Esophagus muscularis mucosa (tissue), 4 donors: Measurements from ENCODE around the gene CRYAB.

ENCODE experiments used
- CTCF ChIP-seq, 3 experiments: fragments of 200-600 bp in 2 of 3; fragments of 450-650 bp in 1 of 3; sonication (generic) in 2 of 3; IDR thresholded peaks; one replicate each; pipeline ENCODE4 v1.5.1; 2017 to 2019; ENCODE audit warnings: antibody characterized with exemption in 3 of 3, mild to moderate bottlenecking in 2 of 3, moderate library complexity in 1 of 3
- EP300 ChIP-seq: sonication (generic); formaldehyde crosslinking; IDR thresholded peaks from one replicate; pipeline ENCODE4 v1.6.1; 2017; ENCODE audit warnings: antibody characterized with exemption
- POLR2A ChIP-seq: fragments of 450-650 bp; IDR thresholded peaks from one replicate; pipeline ENCODE4 v1.6.1; 2017; ENCODE audit warnings: antibody characterized with exemption, moderate library complexity, mild to moderate bottlenecking, low read depth
- POLR2AphosphoS5 ChIP-seq, 2 donors: sonication (generic); formaldehyde crosslinking; IDR thresholded peaks; one replicate each; pipeline ENCODE4 v1.6.1; 2017; ENCODE audit warnings: antibody characterized with exemption in 2 of 2

DNA sequence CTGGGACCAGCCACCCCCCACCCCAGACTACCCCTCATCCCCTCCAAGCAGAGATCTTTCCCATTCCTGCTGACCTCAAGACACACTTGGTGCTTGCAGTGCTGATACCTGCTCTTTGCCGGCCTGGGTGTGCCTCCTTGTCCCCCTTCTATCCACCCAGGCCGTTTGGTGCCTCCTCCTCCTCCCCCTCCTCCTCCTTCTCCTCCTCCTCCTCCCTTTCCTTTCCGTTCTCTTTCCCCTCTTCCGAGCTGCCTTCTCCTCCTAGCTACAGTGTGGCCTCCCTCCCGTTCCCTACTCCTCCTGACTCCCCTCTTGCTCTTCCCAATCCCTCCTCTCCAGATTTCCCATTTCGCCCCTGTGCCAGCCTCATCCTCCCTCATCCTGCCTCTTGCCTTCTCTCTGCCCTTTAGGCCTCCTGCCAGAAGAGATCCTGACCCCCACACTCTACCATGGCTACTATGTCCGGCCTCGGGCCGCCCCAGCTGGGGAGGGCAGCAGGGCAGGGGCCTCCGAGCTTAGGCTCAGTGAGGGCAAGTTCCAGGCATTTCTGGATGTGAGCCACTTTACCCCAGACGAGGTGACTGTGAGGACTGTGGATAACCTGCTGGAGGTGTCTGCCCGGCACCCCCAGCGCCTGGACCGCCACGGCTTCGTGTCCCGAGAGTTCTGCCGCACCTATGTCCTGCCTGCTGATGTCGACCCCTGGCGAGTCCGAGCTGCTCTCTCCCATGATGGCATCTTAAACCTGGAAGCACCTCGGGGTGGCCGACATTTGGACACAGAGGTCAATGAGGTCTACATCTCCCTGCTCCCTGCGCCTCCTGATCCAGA lies 1.7 kb upstream of the CRYAB start:
- TF ChIP-seq POLR2A = no peak
- TF ChIP-seq CTCF (IDR thresholded peaks at IDR 0.05) = no peak
- TF ChIP-seq POLR2AphosphoS5 (IDR thresholded peaks at IDR 0.05) = peak in 1 of 2 donors; percentile 59
- TF ChIP-seq EP300 = no peak
